GM12878 (cell line): ENCODE data around the gene CDON. TPM values are rescaled to one million over a fixed set of nuclear protein-coding genes. Genes with fewer than 3 reads are reported as not detected.

Source experiments
- BRCA1 ChIP-seq: IDR thresholded peaks from 2 replicates; pipeline ENCODE4 v1.6.1; 2011; ENCODE audit warnings: low read depth, low read length, improper control_type of control experiment
- CHD4 ChIP-seq: fragments of 200-600 bp; sonication (generic); IDR thresholded peaks from 2 replicates; pipeline ENCODE4 v1.6.1; 2016; ENCODE audit warnings: mild to moderate bottlenecking
- JUND ChIP-seq: IDR thresholded peaks from 2 replicates; pipeline ENCODE4 v1.6.1; 2012; ENCODE audit warnings: low read depth, mild to moderate bottlenecking, low read length, improper control_type of control experiment, moderate library complexity
- polyA plus RNA-seq, 11 experiments: library from polyadenylated mRNA; depleted of rRNA in 4 of 11; unstranded in 6 of 11; stranded (reverse) in 5 of 11; fragments of >200 nt; fragmentation: Nextera tagmentation in 4 of 11; fragmentation: Illumina TruSeq in 1 of 11; extraction: Ambion mirVana in 4 of 11; extraction: Trizol in 1 of 11; gene quantifications; 1 replicate in 1 of 11; 2 replicates in 10 of 11; pipeline versions ENCODE4 v1.2.1 to v1.2.3, GENCODE V29; 2011 to 2016; ENCODE audit warnings: inconsistent platforms in 2 of 11, missing spikeins in 2 of 11, low read depth in 1 of 11
- total RNA-seq, 4 experiments: library from RNA; depleted of rRNA in 3 of 4; stranded (reverse); fragments of >200 nt in 3 of 4; fragmentation: Illumina TruSeq in 1 of 4; extraction: Trizol in 1 of 4; gene quantifications; 2 replicates each; pipeline versions ENCODE4 v1.2.1 to v1.2.3, GENCODE V29; 2013 to 2021
- TF ChIP-seq, protein P1 (sequence below): fragments of 450-650 bp; formaldehyde crosslinking; IDR thresholded peaks from 2 replicates; pipeline ENCODE4 v1.4.0; 2020; ENCODE audit warnings: mild to moderate bottlenecking, moderate library complexity
- TF ChIP-seq, protein P2 (sequence below): fragments of 150-350 bp; IDR thresholded peaks from 2 replicates; pipeline ENCODE4 v1.6.1; 2016; ENCODE audit warnings: low read depth, low read length
- TF ChIP-seq, protein P3 (sequence below): fragments of 450-650 bp; formaldehyde crosslinking; IDR thresholded peaks from 2 replicates; pipeline ENCODE4 v1.4.0; 2022; ENCODE audit warnings: mild to moderate bottlenecking, moderate library complexity

CDON gene
- total and polyA plus RNA-seq, 10 of the 15 experiments (the other 5 are each of a cell fraction or from before 2014, with no cell fraction given), result 0.07 to 4.2 (median 0.36) TPM

DNA sequence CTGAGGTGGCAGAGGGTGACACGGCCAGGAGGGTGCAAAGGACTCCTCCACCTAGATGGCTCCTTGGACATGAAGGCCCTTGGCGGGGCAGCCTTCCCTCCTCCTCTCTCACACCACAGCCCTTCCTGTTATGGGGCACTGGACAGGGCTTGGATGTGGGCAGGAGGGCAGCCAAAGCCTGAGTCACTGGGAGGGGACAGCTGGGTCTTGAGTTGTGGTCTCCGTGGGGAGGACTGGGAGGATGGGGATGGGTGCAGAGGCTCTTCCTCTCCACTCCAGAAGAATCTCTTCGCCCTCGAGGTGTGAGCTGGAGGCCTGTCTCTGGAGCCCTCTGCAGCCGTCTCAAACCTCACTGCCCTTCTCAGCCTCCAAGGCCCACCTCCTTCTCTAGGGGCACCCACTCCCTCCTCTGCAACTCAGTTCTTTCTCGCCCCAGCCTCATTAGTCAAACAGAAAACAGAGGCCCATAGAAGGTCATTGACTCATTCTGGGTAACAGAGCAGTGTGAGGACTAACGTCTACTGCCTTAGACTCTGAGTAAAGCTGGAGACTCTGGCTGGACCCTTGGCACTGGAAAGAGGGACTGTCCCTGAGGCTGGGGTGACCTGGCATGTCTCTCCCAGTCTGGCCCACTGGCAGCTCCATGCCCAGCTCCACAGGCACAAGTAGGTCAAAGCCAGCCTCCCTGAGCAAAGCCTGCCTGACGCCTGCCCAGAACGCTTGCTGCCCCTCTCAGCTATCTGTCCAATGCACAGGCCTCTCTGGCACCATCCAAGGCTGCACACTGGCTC lies 47.5 kb upstream of the CDON start (continued):
- TF ChIP-seq, protein P1, sequence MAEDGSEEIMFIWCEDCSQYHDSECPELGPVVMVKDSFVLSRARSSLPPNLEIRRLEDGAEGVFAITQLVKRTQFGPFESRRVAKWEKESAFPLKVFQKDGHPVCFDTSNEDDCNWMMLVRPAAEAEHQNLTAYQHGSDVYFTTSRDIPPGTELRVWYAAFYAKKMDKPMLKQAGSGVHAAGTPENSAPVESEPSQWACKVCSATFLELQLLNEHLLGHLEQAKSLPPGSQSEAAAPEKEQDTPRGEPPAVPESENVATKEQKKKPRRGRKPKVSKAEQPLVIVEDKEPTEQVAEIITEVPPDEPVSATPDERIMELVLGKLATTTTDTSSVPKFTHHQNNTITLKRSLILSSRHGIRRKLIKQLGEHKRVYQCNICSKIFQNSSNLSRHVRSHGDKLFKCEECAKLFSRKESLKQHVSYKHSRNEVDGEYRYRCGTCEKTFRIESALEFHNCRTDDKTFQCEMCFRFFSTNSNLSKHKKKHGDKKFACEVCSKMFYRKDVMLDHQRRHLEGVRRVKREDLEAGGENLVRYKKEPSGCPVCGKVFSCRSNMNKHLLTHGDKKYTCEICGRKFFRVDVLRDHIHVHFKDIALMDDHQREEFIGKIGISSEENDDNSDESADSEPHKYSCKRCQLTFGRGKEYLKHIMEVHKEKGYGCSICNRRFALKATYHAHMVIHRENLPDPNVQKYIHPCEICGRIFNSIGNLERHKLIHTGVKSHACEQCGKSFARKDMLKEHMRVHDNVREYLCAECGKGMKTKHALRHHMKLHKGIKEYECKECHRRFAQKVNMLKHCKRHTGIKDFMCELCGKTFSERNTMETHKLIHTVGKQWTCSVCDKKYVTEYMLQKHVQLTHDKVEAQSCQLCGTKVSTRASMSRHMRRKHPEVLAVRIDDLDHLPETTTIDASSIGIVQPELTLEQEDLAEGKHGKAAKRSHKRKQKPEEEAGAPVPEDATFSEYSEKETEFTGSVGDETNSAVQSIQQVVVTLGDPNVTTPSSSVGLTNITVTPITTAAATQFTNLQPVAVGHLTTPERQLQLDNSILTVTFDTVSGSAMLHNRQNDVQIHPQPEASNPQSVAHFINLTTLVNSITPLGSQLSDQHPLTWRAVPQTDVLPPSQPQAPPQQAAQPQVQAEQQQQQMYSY (CRISPR knock-in tag), result no peak
- no peak for TF ChIP-seq CHD4
- TF ChIP-seq JUND, result no peak
- TF ChIP-seq, protein P2, sequence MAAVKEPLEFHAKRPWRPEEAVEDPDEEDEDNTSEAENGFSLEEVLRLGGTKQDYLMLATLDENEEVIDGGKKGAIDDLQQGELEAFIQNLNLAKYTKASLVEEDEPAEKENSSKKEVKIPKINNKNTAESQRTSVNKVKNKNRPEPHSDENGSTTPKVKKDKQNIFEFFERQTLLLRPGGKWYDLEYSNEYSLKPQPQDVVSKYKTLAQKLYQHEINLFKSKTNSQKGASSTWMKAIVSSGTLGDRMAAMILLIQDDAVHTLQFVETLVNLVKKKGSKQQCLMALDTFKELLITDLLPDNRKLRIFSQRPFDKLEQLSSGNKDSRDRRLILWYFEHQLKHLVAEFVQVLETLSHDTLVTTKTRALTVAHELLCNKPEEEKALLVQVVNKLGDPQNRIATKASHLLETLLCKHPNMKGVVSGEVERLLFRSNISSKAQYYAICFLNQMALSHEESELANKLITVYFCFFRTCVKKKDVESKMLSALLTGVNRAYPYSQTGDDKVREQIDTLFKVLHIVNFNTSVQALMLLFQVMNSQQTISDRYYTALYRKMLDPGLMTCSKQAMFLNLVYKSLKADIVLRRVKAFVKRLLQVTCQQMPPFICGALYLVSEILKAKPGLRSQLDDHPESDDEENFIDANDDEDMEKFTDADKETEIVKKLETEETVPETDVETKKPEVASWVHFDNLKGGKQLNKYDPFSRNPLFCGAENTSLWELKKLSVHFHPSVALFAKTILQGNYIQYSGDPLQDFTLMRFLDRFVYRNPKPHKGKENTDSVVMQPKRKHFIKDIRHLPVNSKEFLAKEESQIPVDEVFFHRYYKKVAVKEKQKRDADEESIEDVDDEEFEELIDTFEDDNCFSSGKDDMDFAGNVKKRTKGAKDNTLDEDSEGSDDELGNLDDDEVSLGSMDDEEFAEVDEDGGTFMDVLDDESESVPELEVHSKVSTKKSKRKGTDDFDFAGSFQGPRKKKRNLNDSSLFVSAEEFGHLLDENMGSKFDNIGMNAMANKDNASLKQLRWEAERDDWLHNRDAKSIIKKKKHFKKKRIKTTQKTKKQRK, result no peak
- TF ChIP-seq BRCA1, result no peak
- TF ChIP-seq, protein P3, sequence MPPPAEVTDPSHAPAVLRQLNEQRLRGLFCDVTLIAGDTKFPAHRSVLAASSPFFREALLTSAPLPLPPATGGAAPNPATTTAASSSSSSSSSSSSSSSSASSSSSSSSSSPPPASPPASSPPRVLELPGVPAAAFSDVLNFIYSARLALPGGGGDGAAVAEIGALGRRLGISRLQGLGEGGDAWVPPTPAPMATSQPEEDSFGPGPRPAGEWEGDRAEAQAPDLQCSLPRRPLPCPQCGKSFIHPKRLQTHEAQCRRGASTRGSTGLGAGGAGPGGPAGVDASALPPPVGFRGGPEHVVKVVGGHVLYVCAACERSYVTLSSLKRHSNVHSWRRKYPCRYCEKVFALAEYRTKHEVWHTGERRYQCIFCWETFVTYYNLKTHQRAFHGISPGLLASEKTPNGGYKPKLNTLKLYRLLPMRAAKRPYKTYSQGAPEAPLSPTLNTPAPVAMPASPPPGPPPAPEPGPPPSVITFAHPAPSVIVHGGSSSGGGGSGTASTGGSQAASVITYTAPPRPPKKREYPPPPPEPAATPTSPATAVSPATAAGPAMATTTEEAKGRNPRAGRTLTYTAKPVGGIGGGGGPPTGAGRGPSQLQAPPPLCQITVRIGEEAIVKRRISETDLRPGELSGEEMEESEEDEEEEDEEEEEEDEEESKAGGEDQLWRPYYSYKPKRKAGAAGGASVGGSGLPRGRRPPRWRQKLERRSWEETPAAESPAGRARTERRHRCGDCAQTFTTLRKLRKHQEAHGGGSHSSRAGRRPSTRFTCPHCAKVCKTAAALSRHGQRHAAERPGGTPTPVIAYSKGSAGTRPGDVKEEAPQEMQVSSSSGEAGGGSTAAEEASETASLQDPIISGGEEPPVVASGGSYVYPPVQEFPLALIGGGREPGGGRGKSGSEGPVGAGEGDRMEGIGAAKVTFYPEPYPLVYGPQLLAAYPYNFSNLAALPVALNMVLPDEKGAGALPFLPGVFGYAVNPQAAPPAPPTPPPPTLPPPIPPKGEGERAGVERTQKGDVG, result no peak
